ENCODE measurements around the gene UBE4B.
"Not testable (repeated sequence)": the region's sequence is repeated elsewhere in the genome, so short reads cannot be mapped to it uniquely, and the experiment has no call there.

Gene UBE4B

GRCh38 chr1:10074059-10074851 is 41.5 kb downstream of the UBE4B start:
- no peak for DNase-seq

GRCh38 chr1:10074852-10075730 is 42.3 kb downstream of the UBE4B start:
- no peak for DNase-seq

- DNase-seq, result no peak
Observed at GRCh38 chr1:10075732-10076131, 43.0 kb downstream of the UBE4B start.

GRCh38 chr1:10078494-10078893 is 45.7 kb downstream of the UBE4B start:
- no peak for DNase-seq

- DNase-seq, result no peak
Observed at GRCh38 chr1:10080523-10080922, 47.8 kb downstream of the UBE4B start.

- no peak for DNase-seq
Observed at GRCh38 chr1:10082785-10083479, 50.2 kb downstream of the UBE4B start.

- no peak for DNase-seq
Observed at GRCh38 chr1:10084045-10084444, 51.3 kb downstream of the UBE4B start.

- no peak for DNase-seq
Observed at GRCh38 chr1:10085076-10085475, 52.3 kb downstream of the UBE4B start.

GRCh38 chr1:10087210-10087609 is 54.5 kb downstream of the UBE4B start:
- no peak for DNase-seq

GRCh38 chr1:10101929-10102328 is 69.2 kb downstream of the UBE4B start:
- DNase-seq, result no peak

GRCh38 chr1:10103193-10103592 is 70.4 kb downstream of the UBE4B start:
- no peak for DNase-seq

- no peak for DNase-seq
Observed at GRCh38 chr1:10104834-10105233, 72.1 kb downstream of the UBE4B start.

- no peak for DNase-seq
Observed at GRCh38 chr1:10105484-10105883, 72.7 kb downstream of the UBE4B start.

GRCh38 chr1:10106241-10106640 is 73.5 kb downstream of the UBE4B start:
- DNase-seq, result no peak

- no peak for DNase-seq
Observed at GRCh38 chr1:10106756-10107475, 74.2 kb downstream of the UBE4B start.

GRCh38 chr1:10107476-10107847 is 74.7 kb downstream of the UBE4B start:
- DNase-seq, result not testable (repeated sequence)

GRCh38 chr1:10108134-10108663 is 75.4 kb downstream of the UBE4B start:
- DNase-seq, result no peak

- no peak for DNase-seq
Observed at GRCh38 chr1:10108948-10109708, 76.4 kb downstream of the UBE4B start.

- DNase-seq, result no peak
Observed at GRCh38 chr1:10113501-10113900, 80.7 kb downstream of the UBE4B start.

- DNase-seq, result no peak
Observed at GRCh38 chr1:10114746-10115145, 82.0 kb downstream of the UBE4B start.

- no peak for DNase-seq
Observed at GRCh38 chr1:10117132-10117531, 84.4 kb downstream of the UBE4B start.

- no peak for DNase-seq
Observed at GRCh38 chr1:10117865-10118264, 85.1 kb downstream of the UBE4B start.
